22Rv1 (cell line): Measurements from ENCODE around the gene SS18L1.

Experiments
- CTCF ChIP-seq: fragments of 450-650 bp; IDR thresholded peaks from 2 replicates; pipeline ENCODE4 v1.5.1; 2017; ENCODE audit warnings: mild to moderate bottlenecking
- ZFX ChIP-seq: fragments of 450-650 bp; IDR thresholded peaks from 2 replicates; pipeline ENCODE4 v1.6.1; 2017; ENCODE audit warnings: antibody characterized with exemption, borderline replicate concordance

GRCh38 chr20:62104234-62104789 is 39.3 kb upstream of the SS18L1 start:
- TF ChIP-seq CTCF (no peak), ZFX (no peak)
